Prostate gland (tissue), 2 donors: ENCODE data around the gene TMEM169.

Experiments used
- CTCF ChIP-seq, 4 experiments: fragments of 200-600 bp in 2 of 4; fragments of 450-650 bp in 2 of 4; sonication (generic) in 2 of 4; IDR thresholded peaks; 1 replicate in 3 of 4; 2 replicates in 1 of 4; pipeline ENCODE4 v1.5.1; 2016 to 2019; ENCODE audit warnings: antibody characterized with exemption in 4 of 4, mild to moderate bottlenecking in 2 of 4, moderate library complexity in 2 of 4
- POLR2A ChIP-seq: fragments of 450-650 bp; IDR thresholded peaks from one replicate; pipeline ENCODE4 v1.6.1; 2016; ENCODE audit warnings: antibody characterized with exemption, mild to moderate bottlenecking

- TF ChIP-seq CTCF (IDR thresholded peaks at IDR 0.05), result no peak
- TF ChIP-seq POLR2A, result no peak
Observed at GRCh38 chr2:216082805-216083204, 1.1 kb downstream of the TMEM169 start.
